Gastroesophageal sphincter (tissue), 4 donors: ENCODE data around the gene CNTNAP5. TPM values are rescaled to one million over a fixed set of nuclear protein-coding genes. Genes with fewer than 3 reads are reported as not detected.

ENCODE experiments used
- ATAC-seq: fragments of 150-250 bp; one replicate; pipeline ENCODE4 v1.9.1; 2016; ENCODE audit warnings: mild to moderate bottlenecking, moderate library complexity
- H3K27ac ChIP-seq, 4 donors: fragments of 200-600 bp; sonication (generic) in 3 of 4; 1 replicate in 3 of 4; 2 replicates in 1 of 4; pipeline ENCODE4 v1.5.1; 2016 to 2019
- H3K27me3 ChIP-seq: fragments of 200-600 bp; sonication (generic); one replicate; pipeline ENCODE4 v1.5.1; 2019
- H3K36me3 ChIP-seq, 2 donors: fragments of 200-600 bp; sonication (generic); one replicate each; pipeline ENCODE4 v1.5.1; 2019; ENCODE audit warnings: control low read depth in 1 of 2
- H3K4me1 ChIP-seq, 3 donors: fragments of 200-600 bp; sonication (generic); 1 replicate in 2 of 3; 2 replicates in 1 of 3; pipeline ENCODE4 v1.5.1; 2016 to 2019; ENCODE audit warnings: control low read depth in 2 of 3
- H3K4me3 ChIP-seq, 2 donors: fragments of 200-600 bp; sonication (generic); one replicate each; pipeline ENCODE4 v1.5.1; 2019; ENCODE audit warnings: mild to moderate bottlenecking in 1 of 2, moderate library complexity in 1 of 2
- H3K9me3 ChIP-seq, 3 donors: fragments of 200-600 bp; sonication (generic); one replicate each; pipeline ENCODE4 v1.5.1; 2017 to 2019; ENCODE audit warnings: control low read depth in 2 of 3
- EP300 ChIP-seq: sonication (generic); formaldehyde crosslinking; IDR thresholded peaks from one replicate; pipeline ENCODE4 v1.6.1; 2017; ENCODE audit warnings: antibody characterized with exemption, mild to moderate bottlenecking
- POLR2A ChIP-seq, 2 donors: fragments of 450-650 bp; IDR thresholded peaks; one replicate each; pipeline ENCODE4 v1.6.1; 2017; ENCODE audit warnings: antibody characterized with exemption in 2 of 2, mild to moderate bottlenecking in 2 of 2, moderate library complexity in 1 of 2
- POLR2AphosphoS5 ChIP-seq: sonication (generic); formaldehyde crosslinking; IDR thresholded peaks from one replicate; pipeline ENCODE4 v1.6.1; 2017; ENCODE audit warnings: antibody characterized with exemption
- WGBS, 2 donors: methylation state at CpG; one replicate each; pipeline ENCODE4 v1.1.5; 2018; ENCODE audit warnings: low coverage in 1 of 2; 5-methylcytosine and 5-hydroxymethylcytosine counted together
- total RNA-seq, 4 donors: library from RNA; depleted of rRNA; stranded (reverse); fragments of >200 nt; gene quantifications; one replicate each; pipeline ENCODE4 v1.1.0, GENCODE V29; 2016
- TF ChIP-seq, protein P1 (sequence below), 4 experiments: fragments of 200-600 bp in 2 of 4; fragments of 450-650 bp in 2 of 4; sonication (generic) in 1 of 4; IDR thresholded peaks; one replicate each; pipeline ENCODE4 v1.5.1; 2017 to 2019; ENCODE audit warnings: antibody characterized with exemption in 4 of 4, mild to moderate bottlenecking in 2 of 4, moderate library complexity in 2 of 4

The CNTNAP5 gene
- total RNA-seq, 4 donors from 2014 or later, result 3.2 TPM; not detected in 3

DNA sequence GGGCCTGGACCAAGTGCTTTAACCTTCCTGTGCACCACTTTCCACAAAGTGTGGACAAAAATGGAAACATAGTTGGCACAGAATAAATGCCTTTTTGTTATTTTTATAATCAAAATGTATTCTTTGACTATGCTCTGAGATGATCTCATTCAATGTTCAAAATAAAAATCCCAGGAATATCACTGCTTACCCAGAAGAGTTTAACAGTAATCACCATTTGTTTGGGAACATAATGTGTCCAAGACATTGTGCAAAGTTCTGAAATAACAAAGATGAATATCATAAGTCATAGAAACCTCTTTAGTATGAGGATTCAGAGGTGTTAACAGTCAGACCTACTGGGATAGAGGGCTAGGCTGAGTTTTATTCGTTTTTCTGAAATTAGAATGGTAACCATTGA, 668.1 kb downstream of the CNTNAP5 start:
- Histone ChIP-seq H3K9me3 (peaks cover 0 to 21% (median 0%) of the 10 kb centered on the region in 3 donors), H3K36me3 (no peaks in the 10 kb centered on the region), H3K27ac (peak overlapping the region; percentile 65 to 74 (median 68)), H3K4me3 (no peak overlapping the region), H3K4me1 (peaks cover 0 to 23% (median 4%) of the 10 kb centered on the region in 3 donors), H3K27me3 (no peaks in the 10 kb centered on the region)
- no peak for TF ChIP-seq POLR2A (IDR thresholded peaks at IDR 0.05)
- TF ChIP-seq POLR2AphosphoS5, result peak; percentile 87
- ATAC-seq, result peak; percentile 82
- WGBS, 2 donors, result 20 to 42% methylated on average over 1 of the region's 1 CpG

DNA sequence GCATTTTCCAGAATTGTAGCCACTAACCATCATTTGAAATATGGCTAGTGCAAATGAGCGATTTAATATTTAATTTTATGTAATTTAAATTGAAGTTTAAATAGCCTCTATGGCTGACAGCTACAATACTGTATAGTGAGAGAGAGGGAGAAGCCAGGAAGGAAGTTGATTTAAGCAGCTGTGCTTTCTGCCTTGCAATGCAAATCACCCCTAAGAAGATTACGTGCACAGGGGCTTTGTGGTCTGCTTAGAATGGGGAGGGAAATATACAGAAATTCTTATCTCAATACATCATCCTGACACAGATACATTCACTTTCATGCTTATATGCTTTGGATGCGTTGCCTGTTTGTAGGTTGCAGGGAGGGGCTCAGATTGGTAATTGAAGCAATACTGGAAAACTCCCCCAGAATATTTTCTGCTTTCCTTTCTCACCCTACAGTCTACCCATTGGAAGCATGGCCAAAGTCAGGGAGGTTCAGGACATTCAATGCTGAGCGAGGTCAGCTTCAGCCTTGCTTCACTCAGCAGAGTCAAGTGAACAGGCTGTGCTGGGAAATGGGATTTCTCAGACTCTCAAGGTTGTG, 674.0 kb downstream of the CNTNAP5 start:
- ATAC-seq, result no peak
- Histone ChIP-seq H3K27me3 (no peaks in the 10 kb centered on the region), H3K27ac (no peak overlapping the region), H3K9me3 (no peaks in the 10 kb centered on the region), H3K36me3 (no peaks in the 10 kb centered on the region), H3K4me3 (no peak overlapping the region), H3K4me1 (peaks cover 0 to 21% (median 2%) of the 10 kb centered on the region in 3 donors)
- TF ChIP-seq, protein P1, sequence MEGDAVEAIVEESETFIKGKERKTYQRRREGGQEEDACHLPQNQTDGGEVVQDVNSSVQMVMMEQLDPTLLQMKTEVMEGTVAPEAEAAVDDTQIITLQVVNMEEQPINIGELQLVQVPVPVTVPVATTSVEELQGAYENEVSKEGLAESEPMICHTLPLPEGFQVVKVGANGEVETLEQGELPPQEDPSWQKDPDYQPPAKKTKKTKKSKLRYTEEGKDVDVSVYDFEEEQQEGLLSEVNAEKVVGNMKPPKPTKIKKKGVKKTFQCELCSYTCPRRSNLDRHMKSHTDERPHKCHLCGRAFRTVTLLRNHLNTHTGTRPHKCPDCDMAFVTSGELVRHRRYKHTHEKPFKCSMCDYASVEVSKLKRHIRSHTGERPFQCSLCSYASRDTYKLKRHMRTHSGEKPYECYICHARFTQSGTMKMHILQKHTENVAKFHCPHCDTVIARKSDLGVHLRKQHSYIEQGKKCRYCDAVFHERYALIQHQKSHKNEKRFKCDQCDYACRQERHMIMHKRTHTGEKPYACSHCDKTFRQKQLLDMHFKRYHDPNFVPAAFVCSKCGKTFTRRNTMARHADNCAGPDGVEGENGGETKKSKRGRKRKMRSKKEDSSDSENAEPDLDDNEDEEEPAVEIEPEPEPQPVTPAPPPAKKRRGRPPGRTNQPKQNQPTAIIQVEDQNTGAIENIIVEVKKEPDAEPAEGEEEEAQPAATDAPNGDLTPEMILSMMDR (IDR thresholded peaks at IDR 0.05), result no peak
- no peak for TF ChIP-seq POLR2AphosphoS5
- no peak for TF ChIP-seq EP300
- no peak for TF ChIP-seq POLR2A (IDR thresholded peaks at IDR 0.05)
- WGBS, 2 donors, result 67 to 74% methylated on average over 2 to 4 of the region's 4 CpGs

GRCh38 chr2:124702777-124703176, 677.7 kb downstream of the CNTNAP5 start:
- Histone ChIP-seq H3K9me3 (no peaks in the 10 kb centered on the region), H3K4me1 (peaks cover 0 to 24% (median 0%) of the 10 kb centered on the region in 3 donors), H3K27me3 (no peaks in the 10 kb centered on the region), H3K4me3 (no peak overlapping the region), H3K36me3 (no peaks in the 10 kb centered on the region), H3K27ac (no peak overlapping the region)
- TF ChIP-seq EP300 (no peak), POLR2AphosphoS5 (no peak)
- no peak for ATAC-seq

GRCh38 chr2:124704071-124704925, 679.2 kb downstream of the CNTNAP5 start:
- Histone ChIP-seq H3K27ac (no peak overlapping the region), H3K9me3 (no peaks in the 10 kb centered on the region), H3K4me3 (no peak overlapping the region), H3K27me3 (no peaks in the 10 kb centered on the region), H3K36me3 (no peaks in the 10 kb centered on the region), H3K4me1 (peaks cover 0 to 24% (median 0%) of the 10 kb centered on the region in 3 donors)
- 35 to 53% methylated on average over 5 of the region's 5 CpGs for WGBS, 2 donors
- TF ChIP-seq POLR2A (IDR thresholded peaks at IDR 0.05), result no peak
- TF ChIP-seq EP300, result no peak
- TF ChIP-seq, protein P1 (IDR thresholded peaks at IDR 0.05), result no peak
- TF ChIP-seq POLR2AphosphoS5, result no peak
- ATAC-seq, result no peak

GRCh38 chr2:124708661-124709060, 683.6 kb downstream of the CNTNAP5 start:
- Histone ChIP-seq H3K9me3 (no peaks in the 10 kb centered on the region), H3K4me3 (no peak overlapping the region), H3K27ac (no peak overlapping the region), H3K27me3 (no peaks in the 10 kb centered on the region), H3K36me3 (no peaks in the 10 kb centered on the region), H3K4me1 (peaks cover 0 to 14% (median 0%) of the 10 kb centered on the region in 3 donors)
- no peak for ATAC-seq
- TF ChIP-seq POLR2A (IDR thresholded peaks at IDR 0.05) (no peak), POLR2AphosphoS5 (no peak), EP300 (no peak)
- TF ChIP-seq, protein P1 (IDR thresholded peaks at IDR 0.05), result no peak
- WGBS, 2 donors, result 47 to 50% methylated on average over 2 to 3 of the region's 3 CpGs
